Adipocyte (in vitro differentiated cells): ENCODE data around the gene F10.

Experiments used
- DNase-seq: peaks from one replicate; pipeline ENCODE4 v3.0.0-alpha.2; 2015; ENCODE audit warnings: low read depth
- H3K27me3 ChIP-seq: replicated peaks from 2 replicates; pipeline ENCODE4 v1.7.0; 2013; ENCODE audit warnings: mild to moderate bottlenecking, low read length, moderate library complexity; ENCODE audit not compliant: control insufficient read depth, insufficient read depth
- H3K36me3 ChIP-seq: 2 replicates; pipeline ENCODE4 v1.7.0; 2013; ENCODE audit warnings: low read length, mild to moderate bottlenecking, moderate library complexity; ENCODE audit not compliant: control insufficient read depth, insufficient read depth, severe bottlenecking
- H3K4me1 ChIP-seq: 2 replicates; pipeline ENCODE4 v1.7.0; 2013; ENCODE audit warnings: mild to moderate bottlenecking, low read length, moderate library complexity; ENCODE audit not compliant: control insufficient read depth, insufficient read depth
- H3K4me3 ChIP-seq: 2 replicates; pipeline ENCODE4 v1.7.0; 2013; ENCODE audit warnings: mild to moderate bottlenecking, low read length, moderate library complexity
- H3K9ac ChIP-seq: 2 replicates; pipeline ENCODE4 v1.7.0; 2013; ENCODE audit warnings: mild to moderate bottlenecking, low read length, moderate library complexity
- H3K9me3 ChIP-seq: 2 replicates; pipeline ENCODE4 v1.7.0; 2013; ENCODE audit warnings: mild to moderate bottlenecking, low read length, moderate library complexity; ENCODE audit not compliant: control insufficient read depth

The F10 gene

GRCh38 chr13:113146750-113147149 is 24.2 kb downstream of the F10 start:
- H3K9me3 ChIP-seq, result no peaks in the 10 kb centered on the region
- H3K27me3 ChIP-seq, result no peaks in the 10 kb centered on the region
- H3K36me3 ChIP-seq, result no peaks in the 10 kb centered on the region
- H3K4me3 ChIP-seq, result no peak overlapping the region
- no peak overlapping the region for H3K9ac ChIP-seq
- peaks cover 4% of the 10 kb centered on the region for H3K4me1 ChIP-seq
- DNase-seq, result no peak

GRCh38 chr13:113147206-113147605 is 24.6 kb downstream of the F10 start:
- H3K4me1 ChIP-seq, result peaks cover 8% of the 10 kb centered on the region
- H3K36me3 ChIP-seq, result no peaks in the 10 kb centered on the region
- H3K27me3 ChIP-seq, result no peaks in the 10 kb centered on the region
- H3K9me3 ChIP-seq, result no peaks in the 10 kb centered on the region
- H3K9ac ChIP-seq, result no peak overlapping the region
- DNase-seq, result no peak
- H3K4me3 ChIP-seq, result no peak overlapping the region

- H3K4me3 ChIP-seq, result no peak overlapping the region
- H3K4me1 ChIP-seq, result peaks cover 16% of the 10 kb centered on the region
- no peak for DNase-seq
- H3K27me3 ChIP-seq, result no peaks in the 10 kb centered on the region
- H3K9me3 ChIP-seq, result no peaks in the 10 kb centered on the region
- H3K9ac ChIP-seq, result no peak overlapping the region
- H3K36me3 ChIP-seq, result no peaks in the 10 kb centered on the region
Measured at GRCh38 chr13:113148407-113148806, 25.8 kb downstream of the F10 start.

GRCh38 chr13:113148940-113149503 is 26.4 kb downstream of the F10 start:
- H3K9ac ChIP-seq, result no peak overlapping the region
- H3K4me1 ChIP-seq, result peaks cover 19% of the 10 kb centered on the region
- H3K9me3 ChIP-seq, result no peaks in the 10 kb centered on the region
- no peaks in the 10 kb centered on the region for H3K27me3 ChIP-seq
- no peak overlapping the region for H3K4me3 ChIP-seq
- no peak for DNase-seq
- H3K36me3 ChIP-seq, result no peaks in the 10 kb centered on the region

GRCh38 chr13:113149711-113150549 is 27.3 kb downstream of the F10 start:
- no peak overlapping the region for H3K4me3 ChIP-seq
- no peak overlapping the region for H3K9ac ChIP-seq
- H3K36me3 ChIP-seq, result no peaks in the 10 kb centered on the region
- peaks cover 25% of the 10 kb centered on the region for H3K4me1 ChIP-seq
- no peaks in the 10 kb centered on the region for H3K27me3 ChIP-seq
- H3K9me3 ChIP-seq, result no peaks in the 10 kb centered on the region
- no peak for DNase-seq

- no peak for DNase-seq
- no peaks in the 10 kb centered on the region for H3K36me3 ChIP-seq
- H3K9ac ChIP-seq, result no peak overlapping the region
- no peak overlapping the region for H3K4me3 ChIP-seq
- no peaks in the 10 kb centered on the region for H3K9me3 ChIP-seq
- no peaks in the 10 kb centered on the region for H3K27me3 ChIP-seq
- peaks cover 28% of the 10 kb centered on the region for H3K4me1 ChIP-seq
Measured at GRCh38 chr13:113150550-113151365, 28.2 kb downstream of the F10 start.

- Histone ChIP-seq H3K4me1 (peaks cover 28% of the 10 kb centered on the region), H3K9me3 (no peaks in the 10 kb centered on the region), H3K36me3 (no peaks in the 10 kb centered on the region), H3K27me3 (no peaks in the 10 kb centered on the region), H3K4me3 (peak overlapping the region; percentile 78), H3K9ac (peak overlapping the region; percentile 87)
- DNase-seq, result peak; percentile 43
Measured at GRCh38 chr13:113151745-113152690, 29.4 kb downstream of the F10 start.

- H3K9ac ChIP-seq, result peak overlapping the region; percentile 87
- H3K36me3 ChIP-seq, result no peaks in the 10 kb centered on the region
- H3K9me3 ChIP-seq, result no peaks in the 10 kb centered on the region
- H3K27me3 ChIP-seq, result no peaks in the 10 kb centered on the region
- peak overlapping the region; percentile 78 for H3K4me3 ChIP-seq
- DNase-seq, result no peak
- H3K4me1 ChIP-seq, result peaks cover 28% of the 10 kb centered on the region
Measured at GRCh38 chr13:113152691-113152983, 30.0 kb downstream of the F10 start.

GRCh38 chr13:113152984-113153809 is 30.6 kb downstream of the F10 start:
- H3K4me1 ChIP-seq, result peaks cover 28% of the 10 kb centered on the region
- H3K9ac ChIP-seq, result peak overlapping the region; percentile 87
- no peaks in the 10 kb centered on the region for H3K27me3 ChIP-seq
- DNase-seq, result peak; percentile 8
- H3K36me3 ChIP-seq, result no peaks in the 10 kb centered on the region
- H3K4me3 ChIP-seq, result peak overlapping the region; percentile 78
- no peaks in the 10 kb centered on the region for H3K9me3 ChIP-seq
